SU-DHL-6 (cell line): ENCODE results near the gene ZPBP2.

Experiments used
- H2AFZ ChIP-seq: fragments of 200-600 bp; sonication (generic); 2 replicates; pipeline ENCODE4 v1.6.1; 2014; ENCODE audit warnings: low read depth, mild to moderate bottlenecking, moderate library complexity, mixed read lengths, antibody characterized with exemption, low read length; ENCODE audit not compliant: severe bottlenecking
- H3F3A ChIP-seq: fragments of 200-600 bp; shearing (Covaris generic); 2 replicates; pipeline ENCODE4 v1.6.0; 2016; ENCODE audit warnings: antibody characterized with exemption, mild to moderate bottlenecking; ENCODE audit not compliant: insufficient read depth
- H3K27ac ChIP-seq: fragments of 200-600 bp; sonication (generic); 2 replicates; pipeline ENCODE4 v1.5.1; 2016; ENCODE audit warnings: low read depth, mild to moderate bottlenecking, low read length, moderate library complexity, mixed read lengths
- H3K27me3 ChIP-seq: fragments of 200-600 bp; sonication (generic), shearing (Covaris generic); 2 replicates; pipeline ENCODE4 v1.6.0; 2014; ENCODE audit warnings: mild to moderate bottlenecking, low read length
- H3K36me3 ChIP-seq: fragments of 200-600 bp; sonication (generic); 2 replicates; pipeline ENCODE4 v1.6.1; 2014; ENCODE audit warnings: mild to moderate bottlenecking, low read length, mixed read lengths
- H3K4me2 ChIP-seq: fragments of 300-600, 200-600 bp; shearing (Covaris generic), sonication (generic); 2 replicates; pipeline ENCODE4 v1.6.0; 2014; ENCODE audit warnings: low read length, low read depth, mild to moderate bottlenecking; ENCODE audit not compliant: poor library complexity, severe bottlenecking
- H3K4me3 ChIP-seq: fragments of 200-600 bp; sonication (generic); 2 replicates; pipeline ENCODE4 v1.5.1; 2014; ENCODE audit warnings: antibody characterized with exemption, low read length, mild to moderate bottlenecking, mixed read lengths; ENCODE audit not compliant: insufficient read depth, poor library complexity, severe bottlenecking
- H3K79me2 ChIP-seq: fragments of 200-600 bp; sonication (generic); 2 replicates; pipeline ENCODE4 v1.6.1; 2014; ENCODE audit warnings: mild to moderate bottlenecking, low read length, moderate library complexity; ENCODE audit not compliant: insufficient read depth
- H3K9ac ChIP-seq: fragments of 200-600 bp; sonication (generic); 2 replicates; pipeline ENCODE4 v1.7.0; 2014; ENCODE audit warnings: mild to moderate bottlenecking, low read length
- H3K9me2 ChIP-seq: fragments of 200-600 bp; sonication (generic); replicated peaks from 2 replicates; pipeline ENCODE4 v1.6.1; 2014; ENCODE audit warnings: low read length; ENCODE audit not compliant: insufficient read depth
- H3K9me3 ChIP-seq: fragments of 200-600 bp; sonication (generic); 2 replicates; pipeline ENCODE4 v1.6.1; 2014; ENCODE audit warnings: low read length, mixed read lengths; ENCODE audit not compliant: insufficient read depth
- H4K20me1 ChIP-seq: fragments of 200-600 bp; sonication (generic); 2 replicates; pipeline ENCODE4 v1.6.1; 2014; ENCODE audit warnings: low read depth, mild to moderate bottlenecking, antibody characterized with exemption, low read length, moderate library complexity, mixed read lengths
- EZH2phosphoT487 ChIP-seq: fragments of 200-600 bp; sonication (generic), shearing (Covaris generic); conservative IDR thresholded peaks from 2 replicates; pipeline ENCODE4 v1.6.1; 2018; ENCODE audit warnings: mild to moderate bottlenecking, antibody characterized with exemption, low read length, moderate library complexity, mixed read lengths
- TF ChIP-seq, protein P1 (sequence below): fragments of 200-600 bp; sonication (generic); IDR thresholded peaks from one replicate; pipeline ENCODE4 v1.5.1; 2017; ENCODE audit warnings: antibody characterized with exemption, mild to moderate bottlenecking, low read length, moderate library complexity; ENCODE audit not compliant: insufficient read depth, poor library complexity, severe bottlenecking

ZPBP2 gene

GRCh38 chr17:39834017-39834416, 34.0 kb upstream of the ZPBP2 start:
- Histone ChIP-seq H3K4me2 (no peak overlapping the region), H4K20me1 (peaks cover 10% of the 10 kb centered on the region), H3K4me3 (no peak overlapping the region), H3K27me3 (no peaks in the 10 kb centered on the region), H3K79me2 (peaks cover 77% of the 10 kb centered on the region), H3F3A (peaks cover 22% of the 10 kb centered on the region), H3K36me3 (peaks cover 63% of the 10 kb centered on the region), H3K9me3 (no peaks in the 10 kb centered on the region), H3K27ac (no peak overlapping the region; the same call in 1 of the 2 replicates), H3K9me2 (no peaks in the 10 kb centered on the region), H3K9ac (no peak overlapping the region), H2AFZ (no peak overlapping the region)
- TF ChIP-seq, protein P1, sequence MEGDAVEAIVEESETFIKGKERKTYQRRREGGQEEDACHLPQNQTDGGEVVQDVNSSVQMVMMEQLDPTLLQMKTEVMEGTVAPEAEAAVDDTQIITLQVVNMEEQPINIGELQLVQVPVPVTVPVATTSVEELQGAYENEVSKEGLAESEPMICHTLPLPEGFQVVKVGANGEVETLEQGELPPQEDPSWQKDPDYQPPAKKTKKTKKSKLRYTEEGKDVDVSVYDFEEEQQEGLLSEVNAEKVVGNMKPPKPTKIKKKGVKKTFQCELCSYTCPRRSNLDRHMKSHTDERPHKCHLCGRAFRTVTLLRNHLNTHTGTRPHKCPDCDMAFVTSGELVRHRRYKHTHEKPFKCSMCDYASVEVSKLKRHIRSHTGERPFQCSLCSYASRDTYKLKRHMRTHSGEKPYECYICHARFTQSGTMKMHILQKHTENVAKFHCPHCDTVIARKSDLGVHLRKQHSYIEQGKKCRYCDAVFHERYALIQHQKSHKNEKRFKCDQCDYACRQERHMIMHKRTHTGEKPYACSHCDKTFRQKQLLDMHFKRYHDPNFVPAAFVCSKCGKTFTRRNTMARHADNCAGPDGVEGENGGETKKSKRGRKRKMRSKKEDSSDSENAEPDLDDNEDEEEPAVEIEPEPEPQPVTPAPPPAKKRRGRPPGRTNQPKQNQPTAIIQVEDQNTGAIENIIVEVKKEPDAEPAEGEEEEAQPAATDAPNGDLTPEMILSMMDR, result no peak
- TF ChIP-seq EZH2phosphoT487, result no peak

GRCh38 chr17:39835038-39835786, 32.8 kb upstream of the ZPBP2 start:
- TF ChIP-seq, protein P1, result no peak
- TF ChIP-seq EZH2phosphoT487, result no peak
- Histone ChIP-seq H3K9me2 (no peaks in the 10 kb centered on the region), H3K4me3 (no peak overlapping the region), H3K9ac (no peak overlapping the region), H3K27ac (no peak overlapping the region), H2AFZ (no peak overlapping the region), H3K79me2 (peaks cover 89% of the 10 kb centered on the region), H3K36me3 (peaks cover 65% of the 10 kb centered on the region), H3K4me2 (no peak overlapping the region), H3K27me3 (no peaks in the 10 kb centered on the region), H4K20me1 (peaks cover 10% of the 10 kb centered on the region), H3F3A (peaks cover 22% of the 10 kb centered on the region), H3K9me3 (no peaks in the 10 kb centered on the region)

- no peak overlapping the region for H3K9ac ChIP-seq
- H4K20me1 ChIP-seq, result peaks cover 10% of the 10 kb centered on the region
- TF ChIP-seq, protein P1, result no peak
- no peak for TF ChIP-seq EZH2phosphoT487
- no peaks in the 10 kb centered on the region for H3K27me3 ChIP-seq
- H2AFZ ChIP-seq, result no peak overlapping the region
- no peaks in the 10 kb centered on the region for H3K9me2 ChIP-seq
- no peak overlapping the region for H3K4me2 ChIP-seq
- H3K4me3 ChIP-seq, result no peak overlapping the region
- peaks cover 22% of the 10 kb centered on the region for H3F3A ChIP-seq
- H3K27ac ChIP-seq, result no peak overlapping the region
- peaks cover 97% of the 10 kb centered on the region for H3K79me2 ChIP-seq
- H3K9me3 ChIP-seq, result no peaks in the 10 kb centered on the region
- H3K36me3 ChIP-seq, result peaks cover 62% of the 10 kb centered on the region
These were observed 31.9 kb upstream of the ZPBP2 start for GRCh38 chr17:39836117-39836516.
